ENCODE data around the gene PELI2. TPM values are rescaled to one million over a fixed set of nuclear protein-coding genes. Genes with fewer than 3 reads are reported as not detected.

Gene PELI2
- total and polyA plus RNA-seq, 2 experiments from 2014 or later, result 8.0 to 24.5 TPM

- no peak for DNase-seq (ENCODE audit: low spot score)
- no peak for ATAC-seq
- H3K27ac ChIP-seq (ENCODE audit: low read depth), result no peak overlapping the region
- Mint-ChIP-seq H3K27me3 (ENCODE audit: insufficient read depth, low read depth, poor library complexity) (peaks cover 5% of the 10 kb centered on the region), H3K36me3 (ENCODE audit: low read depth) (no peaks in the 10 kb centered on the region), H3K9me3 (no peaks in the 10 kb centered on the region), H3K4me3 (no peak overlapping the region), H3K27ac (no peak overlapping the region; the same call in 1 of the 2 replicates), H3K4me1 (peaks cover 20% of the 10 kb centered on the region)
- no peaks in the 10 kb centered on the region for H3K27me3 ChIP-seq (ENCODE audit: insufficient read depth)
- H3K4me2 ChIP-seq, result no peak overlapping the region
- peaks cover 21% of the 10 kb centered on the region for H3K79me2 ChIP-seq (replicated peaks; ENCODE audit: insufficient read depth)
- H3K4me3 ChIP-seq, result no peak overlapping the region
- H3K4me1 ChIP-seq (ENCODE audit: insufficient read depth), result peaks cover 7% of the 10 kb centered on the region
- 0 out of 2 replicates have a peak, but pooled peaks cover under 1% of the 10 kb centered on the region for H4K20me1 ChIP-seq (replicated peaks; ENCODE audit: insufficient read depth)
- TF ChIP-seq ZNF331 (CRISPR knock-in tag; IDR thresholded peaks at IDR 0.05; ENCODE audit: low read depth) (no peak), EZH2phosphoT487 (IDR thresholded peaks at IDR 0.05; ENCODE audit: unreplicated experiment) (no peak)
- H2AFZ ChIP-seq, result no peak overlapping the region
- H3F3A ChIP-seq (replicated peaks; ENCODE audit: low read depth), result no peaks in the 10 kb centered on the region
- H3K9me2 ChIP-seq (ENCODE audit: insufficient read depth), result no peaks in the 10 kb centered on the region
- no peaks in the 10 kb centered on the region for H3K36me3 ChIP-seq (ENCODE audit: insufficient read depth)
These were observed 62.7 kb downstream of the PELI2 start for GRCh38 chr14:56180754-56181542.

GRCh38 chr14:56181681-56182085 lies 63.5 kb downstream of the PELI2 start:
- H3K27ac Mint-ChIP-seq, result no peak overlapping the region
- Histone ChIP-seq H4K20me1 (replicated peaks; ENCODE audit: insufficient read depth) (no peaks in the 10 kb centered on the region), H3K4me3 (no peak overlapping the region), H3K4me1 (ENCODE audit: insufficient read depth) (peaks cover 4% of the 10 kb centered on the region), H3K79me2 (replicated peaks; ENCODE audit: insufficient read depth) (peaks cover 17% of the 10 kb centered on the region), H2AFZ (no peak overlapping the region), H3F3A (replicated peaks; ENCODE audit: low read depth) (no peaks in the 10 kb centered on the region), H3K27me3 (ENCODE audit: insufficient read depth) (no peaks in the 10 kb centered on the region), H3K9me2 (ENCODE audit: insufficient read depth) (no peaks in the 10 kb centered on the region), H3K36me3 (ENCODE audit: insufficient read depth) (no peaks in the 10 kb centered on the region), H3K4me2 (no peak overlapping the region), H3K27ac (ENCODE audit: low read depth) (no peak overlapping the region)
- no peaks in the 10 kb centered on the region for H3K9me3 Mint-ChIP-seq
- no peak overlapping the region for H3K4me3 Mint-ChIP-seq
- peaks cover 5% of the 10 kb centered on the region for H3K27me3 Mint-ChIP-seq (ENCODE audit: insufficient read depth, low read depth, poor library complexity)
- DNase-seq (ENCODE audit: low spot score) (no peak), ATAC-seq (no peak)
- no peaks in the 10 kb centered on the region for H3K36me3 Mint-ChIP-seq (ENCODE audit: low read depth)
- peaks cover 19% of the 10 kb centered on the region for H3K4me1 Mint-ChIP-seq
- no peak for TF ChIP-seq CREB1 (CRISPR knock-in tag; IDR thresholded peaks at IDR 0.05; ENCODE audit: low read depth)
- TF ChIP-seq REST (IDR thresholded peaks at IDR 0.05; ENCODE audit: unreplicated experiment), result no peak
- TF ChIP-seq JUNB (IDR thresholded peaks at IDR 0.05; ENCODE audit: unreplicated experiment), result no peak
- no peak for TF ChIP-seq ZNF462 (CRISPR knock-in tag; IDR thresholded peaks at IDR 0.05)
- TF ChIP-seq ZNF114 (CRISPR knock-in tag; IDR thresholded peaks at IDR 0.05), result no peak
- no peak for TF ChIP-seq POLR2AphosphoS5 (IDR thresholded peaks at IDR 0.05; ENCODE audit: low read depth)
- no peak for TF ChIP-seq ZNF331 (CRISPR knock-in tag; IDR thresholded peaks at IDR 0.05; ENCODE audit: low read depth)
- TF ChIP-seq CTCF (conservative IDR thresholded peaks at IDR 0.05; ENCODE audit: low read depth in 2 of 2), result no peak

All from GM23338 (cell line).